Fibroblast of the aortic adventitia (primary cell): Measurements from ENCODE around the gene GNS. TPM values are rescaled to one million over a fixed set of nuclear protein-coding genes. Genes with fewer than 3 reads are reported as not detected.

Source experiments
- DNase-seq: peaks from one replicate; pipeline ENCODE4 v3.0.0-alpha.2; 2010; ENCODE audit warnings: low read depth
- H3K4me3 ChIP-seq: 2 replicates; pipeline ENCODE4 v1.5.1; 2011; ENCODE audit warnings: low read depth, mild to moderate bottlenecking, control low read depth, low read length, moderate library complexity
- CTCF ChIP-seq: IDR thresholded peaks from 2 replicates; pipeline ENCODE4 v1.5.1; 2011; ENCODE audit warnings: mild to moderate bottlenecking, low read length, control low read depth, inconsistent platforms; ENCODE audit not compliant: insufficient read depth
- total RNA-seq: library from RNA; depleted of rRNA; stranded (reverse); fragments of >200 nt; gene quantifications from 2 replicates; pipeline ENCODE4 v1.2.3, GENCODE V29; 2012; ENCODE audit warnings: low replicate concordance

GNS gene
- total RNA-seq, 1 donor, result 162 TPM

- H3K4me3 ChIP-seq, result no peak overlapping the region
- DNase-seq, result no peak
- TF ChIP-seq CTCF, result no peak
These were observed 29.2 kb downstream of the GNS start for GRCh38 chr12:64729909-64730587.

GRCh38 chr12:64724201-64724745, 34.9 kb downstream of the GNS start:
- no peak for TF ChIP-seq CTCF
- DNase-seq, result no peak
- no peak overlapping the region for H3K4me3 ChIP-seq

- no peak overlapping the region for H3K4me3 ChIP-seq
- no peak for DNase-seq
- no peak for TF ChIP-seq CTCF
These were observed 35.6 kb downstream of the GNS start for GRCh38 chr12:64723630-64724029.

GRCh38 chr12:64722835-64723234, 36.4 kb downstream of the GNS start:
- no peak overlapping the region for H3K4me3 ChIP-seq
- DNase-seq, result no peak
- no peak for TF ChIP-seq CTCF

GRCh38 chr12:64720884-64721283, 38.3 kb downstream of the GNS start:
- TF ChIP-seq CTCF, result no peak
- no peak for DNase-seq
- H3K4me3 ChIP-seq, result no peak overlapping the region

GRCh38 chr12:64718649-64719048, 40.6 kb downstream of the GNS start:
- TF ChIP-seq CTCF, result no peak
- no peak for DNase-seq
- H3K4me3 ChIP-seq, result no peak overlapping the region
